GM21723 (cell line): ENCODE results near the gene RXRA.

Source experiments
- ATAC-seq: cut with Tn5 transposase; IDR thresholded peaks from one replicate; pipeline ENCODE4 v1.9.1; 2021; ENCODE audit warnings: mild to moderate bottlenecking, moderate library complexity; ENCODE audit not compliant: unreplicated experiment

Gene RXRA

GRCh38 chr9:134395737-134396257 lies 69.5 kb downstream of the RXRA start:
- no peak for ATAC-seq

GRCh38 chr9:134396258-134396742 lies 70.0 kb downstream of the RXRA start:
- ATAC-seq, result no peak

GRCh38 chr9:134396825-134397224 lies 70.6 kb downstream of the RXRA start:
- no peak for ATAC-seq

GRCh38 chr9:134398756-134399155 lies 72.5 kb downstream of the RXRA start:
- ATAC-seq, result no peak

- no peak for ATAC-seq
These were observed 73.3 kb downstream of the RXRA start for GRCh38 chr9:134399435-134400056.

- no peak for ATAC-seq
These were observed 74.0 kb downstream of the RXRA start for GRCh38 chr9:134400283-134400682.

GRCh38 chr9:134401391-134401790 lies 75.1 kb downstream of the RXRA start:
- ATAC-seq, result no peak

GRCh38 chr9:134402182-134402581 lies 75.9 kb downstream of the RXRA start:
- ATAC-seq, result no peak

GRCh38 chr9:134403292-134403681 lies 77.0 kb downstream of the RXRA start:
- no peak for ATAC-seq

- ATAC-seq, result no peak
These were observed 77.5 kb downstream of the RXRA start for GRCh38 chr9:134403682-134404301.

- no peak for ATAC-seq
These were observed 78.4 kb downstream of the RXRA start for GRCh38 chr9:134404376-134405358.

GRCh38 chr9:134405527-134405926 lies 79.3 kb downstream of the RXRA start:
- ATAC-seq, result no peak

GRCh38 chr9:134406366-134407120 lies 80.3 kb downstream of the RXRA start:
- no peak for ATAC-seq

- peak; percentile 69 for ATAC-seq
These were observed 81.0 kb downstream of the RXRA start for GRCh38 chr9:134407121-134407779.

- ATAC-seq, result no peak
These were observed 82.1 kb downstream of the RXRA start for GRCh38 chr9:134408389-134408788.

- no peak for ATAC-seq
These were observed 82.9 kb downstream of the RXRA start for GRCh38 chr9:134408939-134409737.

- ATAC-seq, result no peak
These were observed 84.0 kb downstream of the RXRA start for GRCh38 chr9:134410071-134410834.

- no peak for ATAC-seq
These were observed 84.6 kb downstream of the RXRA start for GRCh38 chr9:134410835-134411217.
